Panc1 (cell line): ENCODE measurements around the gene KLC1. TPM values are rescaled to one million over a fixed set of nuclear protein-coding genes. Genes with fewer than 3 reads are reported as not detected.

ENCODE experiments used
- ATAC-seq: fragments of 200-7000 bp; cut with Tn5 transposase; 2 replicates; pipeline ENCODE4 v1.9.1; 2020; ENCODE audit warnings: mild to moderate bottlenecking, moderate library complexity
- BruUV-seq: library from RNA; stranded (reverse); fragments of 400-500 nt; replicated peaks from 2 replicates; lab custom pipeline; 2021; lab: Mats Ljungman, UMichigan
- CTCF ChIA-PET: fragments of 300-600 bp; sonication (Branson Sonifier 250); formaldehyde crosslinking; loops from one replicate; lab custom pipeline; 2022; ENCODE audit warnings: antibody characterized with exemption; lab: Charles Lee
- POLR2A ChIA-PET: fragments of 300-600 bp; sonication (Branson Sonifier 250); formaldehyde crosslinking; loops from one replicate; lab custom pipeline; 2022; ENCODE audit warnings: antibody characterized with exemption; lab: Charles Lee
- DNase-seq: peaks from one replicate; pipeline ENCODE4 v3.0.0-alpha.2; 2010; ENCODE audit warnings: low read depth, low spot score
- H3K27ac ChIP-seq: 2 replicates; pipeline ENCODE4 v1.5.1; 2011; ENCODE audit warnings: mild to moderate bottlenecking, low read length, inconsistent platforms
- H3K27me3 ChIP-seq: fragments of 200-500 bp; sonication (Bioruptor generic); 2 replicates; pipeline ENCODE4 v1.6.0; 2014; ENCODE audit warnings: low read length, inconsistent platforms; ENCODE audit not compliant: control insufficient read depth, insufficient read depth
- H3K36me3 ChIP-seq: fragments of 200-500 bp; sonication (Bioruptor generic); 2 replicates; pipeline ENCODE4 v1.5.1; 2014; ENCODE audit warnings: inconsistent platforms, mild to moderate bottlenecking, low read length, moderate library complexity; ENCODE audit not compliant: control insufficient read depth, insufficient read depth
- H3K4me1 ChIP-seq: 2 replicates; pipeline ENCODE4 v1.5.1; 2011; ENCODE audit warnings: inconsistent platforms, mild to moderate bottlenecking, low read length, moderate library complexity; ENCODE audit not compliant: control insufficient read depth, insufficient read depth
- H3K4me3 ChIP-seq, 2 experiments: 2 replicates each; pipeline ENCODE4 v1.5.1; 2011 to 2012; ENCODE audit warnings: low read depth in 2 of 2, low read length in 2 of 2, mild to moderate bottlenecking in 2 of 2, inconsistent platforms in 1 of 2, moderate library complexity in 1 of 2
- H3K9me3 ChIP-seq: fragments of 200-500 bp; sonication (Bioruptor generic); 2 replicates; pipeline ENCODE4 v1.5.1; 2014; ENCODE audit warnings: low read depth, mild to moderate bottlenecking, inconsistent platforms, low read length, moderate library complexity; ENCODE audit not compliant: control insufficient read depth, insufficient read depth
- POLR2AphosphoS5 ChIP-seq: IDR thresholded peaks from 2 replicates; pipeline ENCODE4 v1.6.1; 2012; ENCODE audit warnings: mild to moderate bottlenecking, low read depth, low read length, moderate library complexity
- SIN3A ChIP-seq: IDR thresholded peaks from 2 replicates; pipeline ENCODE4 v1.6.1; 2012; ENCODE audit warnings: low read depth, mild to moderate bottlenecking, low read length, moderate library complexity, borderline replicate concordance; ENCODE audit not compliant: insufficient read depth
- TCF7L2 ChIP-seq: IDR thresholded peaks from 2 replicates; pipeline ENCODE4 v1.6.1; 2011; ENCODE audit warnings: mild to moderate bottlenecking, low read depth, low read length, inconsistent platforms
- in situ Hi-C: cut with HindIII; loops from 2 replicates; pipeline ENCODE4 v1.10.0; 2016; ENCODE audit warnings: low sequenced_read_pairs, low pct_unique_long_range_greater_than_20kb
- intact Hi-C: fragments of 100-400 bp; cut with micrococcal nuclease; formaldehyde crosslinking; loops from one replicate; pipeline ENCODE4 v1.10.0; 2022; ENCODE audit not compliant: unreplicated experiment
- total RNA-seq: library from RNA; stranded (reverse); gene quantifications from one replicate; pipeline ENCODE4 v1.2.1, GENCODE V29; 2021; ENCODE audit not compliant: unreplicated experiment
- TF ChIP-seq, protein P1 (sequence below): fragments of 450-650 bp; IDR thresholded peaks from 2 replicates; pipeline ENCODE4 v1.5.1; 2017; ENCODE audit warnings: mild to moderate bottlenecking
- TF ChIP-seq, protein P2 (sequence below), 2 experiments: IDR thresholded peaks; 2 replicates each; pipeline ENCODE4 v1.6.1; 2011 to 2012; ENCODE audit warnings: low read depth in 2 of 2, control low read depth in 1 of 2, low read length in 1 of 2, mild to moderate bottlenecking in 1 of 2, moderate library complexity in 1 of 2; ENCODE audit not compliant: insufficient read depth in 1 of 2

KLC1 gene
- total RNA-seq, 1 experiment from 2014 or later = 98.0 TPM

- no peak for ATAC-seq
- TF ChIP-seq, protein P1, sequence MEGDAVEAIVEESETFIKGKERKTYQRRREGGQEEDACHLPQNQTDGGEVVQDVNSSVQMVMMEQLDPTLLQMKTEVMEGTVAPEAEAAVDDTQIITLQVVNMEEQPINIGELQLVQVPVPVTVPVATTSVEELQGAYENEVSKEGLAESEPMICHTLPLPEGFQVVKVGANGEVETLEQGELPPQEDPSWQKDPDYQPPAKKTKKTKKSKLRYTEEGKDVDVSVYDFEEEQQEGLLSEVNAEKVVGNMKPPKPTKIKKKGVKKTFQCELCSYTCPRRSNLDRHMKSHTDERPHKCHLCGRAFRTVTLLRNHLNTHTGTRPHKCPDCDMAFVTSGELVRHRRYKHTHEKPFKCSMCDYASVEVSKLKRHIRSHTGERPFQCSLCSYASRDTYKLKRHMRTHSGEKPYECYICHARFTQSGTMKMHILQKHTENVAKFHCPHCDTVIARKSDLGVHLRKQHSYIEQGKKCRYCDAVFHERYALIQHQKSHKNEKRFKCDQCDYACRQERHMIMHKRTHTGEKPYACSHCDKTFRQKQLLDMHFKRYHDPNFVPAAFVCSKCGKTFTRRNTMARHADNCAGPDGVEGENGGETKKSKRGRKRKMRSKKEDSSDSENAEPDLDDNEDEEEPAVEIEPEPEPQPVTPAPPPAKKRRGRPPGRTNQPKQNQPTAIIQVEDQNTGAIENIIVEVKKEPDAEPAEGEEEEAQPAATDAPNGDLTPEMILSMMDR = no peak
- TF ChIP-seq POLR2AphosphoS5 = no peak
- TF ChIP-seq, protein P2, sequence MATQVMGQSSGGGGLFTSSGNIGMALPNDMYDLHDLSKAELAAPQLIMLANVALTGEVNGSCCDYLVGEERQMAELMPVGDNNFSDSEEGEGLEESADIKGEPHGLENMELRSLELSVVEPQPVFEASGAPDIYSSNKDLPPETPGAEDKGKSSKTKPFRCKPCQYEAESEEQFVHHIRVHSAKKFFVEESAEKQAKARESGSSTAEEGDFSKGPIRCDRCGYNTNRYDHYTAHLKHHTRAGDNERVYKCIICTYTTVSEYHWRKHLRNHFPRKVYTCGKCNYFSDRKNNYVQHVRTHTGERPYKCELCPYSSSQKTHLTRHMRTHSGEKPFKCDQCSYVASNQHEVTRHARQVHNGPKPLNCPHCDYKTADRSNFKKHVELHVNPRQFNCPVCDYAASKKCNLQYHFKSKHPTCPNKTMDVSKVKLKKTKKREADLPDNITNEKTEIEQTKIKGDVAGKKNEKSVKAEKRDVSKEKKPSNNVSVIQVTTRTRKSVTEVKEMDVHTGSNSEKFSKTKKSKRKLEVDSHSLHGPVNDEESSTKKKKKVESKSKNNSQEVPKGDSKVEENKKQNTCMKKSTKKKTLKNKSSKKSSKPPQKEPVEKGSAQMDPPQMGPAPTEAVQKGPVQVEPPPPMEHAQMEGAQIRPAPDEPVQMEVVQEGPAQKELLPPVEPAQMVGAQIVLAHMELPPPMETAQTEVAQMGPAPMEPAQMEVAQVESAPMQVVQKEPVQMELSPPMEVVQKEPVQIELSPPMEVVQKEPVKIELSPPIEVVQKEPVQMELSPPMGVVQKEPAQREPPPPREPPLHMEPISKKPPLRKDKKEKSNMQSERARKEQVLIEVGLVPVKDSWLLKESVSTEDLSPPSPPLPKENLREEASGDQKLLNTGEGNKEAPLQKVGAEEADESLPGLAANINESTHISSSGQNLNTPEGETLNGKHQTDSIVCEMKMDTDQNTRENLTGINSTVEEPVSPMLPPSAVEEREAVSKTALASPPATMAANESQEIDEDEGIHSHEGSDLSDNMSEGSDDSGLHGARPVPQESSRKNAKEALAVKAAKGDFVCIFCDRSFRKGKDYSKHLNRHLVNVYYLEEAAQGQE (IDR thresholded peaks at IDR 0.05; ENCODE audit: insufficient read depth in 1 of 2, low read depth in 2 of 2, low read length in 1 of 2) = no peak
- BruUV-seq = no TSS peak
- DNase-seq = no peak
- Histone ChIP-seq H3K27me3 (no peaks in the 10 kb centered on the region), H3K36me3 (no peaks in the 10 kb centered on the region), H3K4me1 (peaks cover 32% of the 10 kb centered on the region), H3K9me3 (no peaks in the 10 kb centered on the region), H3K4me3 (no peak overlapping the region), H3K27ac (no peak overlapping the region)
- in situ Hi-C loops (no loop called here), intact Hi-C loops (no loop called here)
- CTCF ChIA-PET = no interaction called here
- POLR2A ChIA-PET = no interaction called here
These were observed 71.9 kb downstream of the KLC1 start for GRCh38 chr14:103700753-103701490.

- Histone ChIP-seq H3K4me3 (no peak overlapping the region), H3K9me3 (no peaks in the 10 kb centered on the region), H3K27ac (no peak overlapping the region), H3K36me3 (no peaks in the 10 kb centered on the region), H3K4me1 (peaks cover 22% of the 10 kb centered on the region), H3K27me3 (no peaks in the 10 kb centered on the region)
- in situ Hi-C loops (no loop called here), intact Hi-C loops (no loop called here)
- TF ChIP-seq, protein P1 = no peak
- TF ChIP-seq TCF7L2 (no peak), POLR2AphosphoS5 (no peak), SIN3A (no peak)
- TF ChIP-seq, protein P2 (IDR thresholded peaks at IDR 0.05; ENCODE audit: insufficient read depth in 1 of 2, low read depth in 2 of 2, low read length in 1 of 2) = no peak
- ChIA-PET CTCF (no interaction called here), POLR2A (interaction anchor here (0.6 kb wide), 1 partner anchor 59 kb away, joined by 3 read pairs; no protein-coding TSS in a partner anchor)
- no peak for ATAC-seq
- DNase-seq = no peak
- no TSS peak for BruUV-seq
These were observed 73.1 kb downstream of the KLC1 start for GRCh38 chr14:103702095-103702494.
